SK-N-MC (cell line): ENCODE measurements around the gene COQ4.

Source experiments
- DNase-seq: peaks from one replicate; pipeline ENCODE4 v3.0.0-alpha.2; 2011; ENCODE audit warnings: low read depth, low spot score
- H3K27ac ChIP-seq: fragments of 200-600 bp; sonication (generic); 2 replicates; pipeline ENCODE4 v1.5.1; 2016; ENCODE audit warnings: mixed run types
- H3K36me3 ChIP-seq: fragments of 200-600 bp; sonication (generic); 2 replicates; pipeline ENCODE4 v1.6.1; 2017; ENCODE audit warnings: antibody characterized with exemption, low read length, mixed read lengths; ENCODE audit not compliant: insufficient read depth
- H3K4me3 ChIP-seq: fragments of 200-600 bp; sonication (generic); 2 replicates; pipeline ENCODE4 v1.5.1; 2016
- H3K9ac ChIP-seq: fragments of 200-600 bp; sonication (generic); 2 replicates; pipeline ENCODE4 v1.8.0; 2017; ENCODE audit warnings: mixed run types, mixed read lengths; ENCODE audit not compliant: insufficient read length
- H3K9me3 ChIP-seq: fragments of 200-600 bp; sonication (generic); 2 replicates; pipeline ENCODE4 v1.6.1; 2017; ENCODE audit warnings: low read depth, mild to moderate bottlenecking, antibody characterized with exemption, low read length, moderate library complexity, mixed read lengths
- EZH2 ChIP-seq: fragments of 200-600 bp; sonication (generic); IDR thresholded peaks from one replicate; pipeline ENCODE4 v1.6.1; 2017; ENCODE audit warnings: antibody characterized with exemption
- FOXP2 ChIP-seq: optimal IDR thresholded peaks from 2 replicates; pipeline ENCODE3; 2011; ENCODE audit warnings: mild to moderate bottlenecking, moderate library complexity; ENCODE audit not compliant: insufficient read depth; ENCODE audit errors: extremely low read length, control extremely low read depth
- POLR2AphosphoS5 ChIP-seq: IDR thresholded peaks from 2 replicates; pipeline ENCODE4 v1.6.1; 2012; ENCODE audit warnings: mild to moderate bottlenecking, low read depth, low read length, borderline replicate concordance

The COQ4 gene

DNA sequence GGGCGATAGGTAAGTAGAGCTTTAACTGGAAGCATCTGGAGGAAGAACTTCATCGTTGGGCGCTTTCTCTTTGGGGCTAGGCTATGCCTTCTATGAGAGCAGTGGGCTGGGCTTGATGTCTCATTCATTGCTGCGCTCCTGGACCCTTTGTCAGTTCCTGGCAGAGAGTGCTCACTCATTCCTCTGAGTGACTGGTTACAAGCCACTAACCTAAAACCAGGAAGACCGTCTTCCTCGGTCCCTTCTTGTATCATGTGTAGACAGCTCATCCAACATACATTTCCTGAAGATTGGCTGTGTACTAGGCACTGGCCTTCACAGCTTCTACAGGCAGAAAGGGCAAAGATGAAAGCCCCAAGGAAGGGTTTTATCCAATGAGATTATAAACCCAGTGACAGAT is 40.1 kb upstream of the COQ4 start:
- H3K9me3 ChIP-seq = no peaks in the 10 kb centered on the region
- no peak for DNase-seq

DNA sequence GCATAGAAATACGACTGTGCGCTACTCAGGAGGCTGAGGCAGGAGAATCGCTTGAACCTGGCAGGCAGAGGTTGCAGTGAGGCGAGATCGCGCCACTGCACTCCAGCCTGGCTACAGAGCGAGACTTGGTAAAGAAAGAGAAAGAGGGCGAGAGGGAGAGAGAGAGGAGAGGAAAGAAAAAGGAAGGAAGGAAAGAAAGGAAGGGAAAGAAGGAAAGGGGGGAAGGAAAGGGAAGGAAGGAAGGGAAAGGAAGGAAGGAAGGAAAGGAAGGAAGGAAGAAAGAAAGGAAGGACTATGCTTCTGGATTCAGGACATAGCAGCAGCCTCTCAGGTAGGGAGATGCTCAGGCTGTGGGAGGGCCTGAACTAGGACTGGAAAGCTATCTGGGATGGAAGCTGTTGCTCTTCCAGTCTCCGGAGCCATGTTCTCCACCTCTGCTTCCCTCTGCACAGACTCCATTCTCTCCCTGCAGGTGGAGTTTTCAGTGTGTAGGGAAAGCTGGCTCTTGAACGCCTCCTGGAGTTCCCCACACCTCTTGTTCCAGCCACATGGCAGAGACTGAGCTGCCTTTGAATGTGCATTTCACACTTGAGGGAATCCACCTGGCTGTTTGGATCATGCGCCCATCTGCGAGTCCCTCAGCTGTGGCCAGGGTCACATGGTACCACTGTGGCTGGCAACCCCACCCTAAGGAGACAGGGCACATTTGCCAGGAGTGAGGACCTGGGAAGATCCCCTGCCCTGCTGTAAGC is 37.4 kb upstream of the COQ4 start:
- no peak for DNase-seq
- no peaks in the 10 kb centered on the region for H3K9me3 ChIP-seq
- TF ChIP-seq EZH2 (no peak), FOXP2 (no peak), POLR2AphosphoS5 (no peak)
- no peak overlapping the region for H3K27ac ChIP-seq
- no peak overlapping the region for H3K4me3 ChIP-seq
- no peaks in the 10 kb centered on the region for H3K36me3 ChIP-seq
- no peak overlapping the region for H3K9ac ChIP-seq

More for the DNA sequence above, 40.1 kb upstream of the COQ4 start:
- Histone ChIP-seq H3K9ac (no peak overlapping the region), H3K4me3 (no peak overlapping the region), H3K27ac (no peak overlapping the region), H3K36me3 (no peaks in the 10 kb centered on the region)
- TF ChIP-seq POLR2AphosphoS5 (no peak), FOXP2 (no peak), EZH2 (no peak)

DNA sequence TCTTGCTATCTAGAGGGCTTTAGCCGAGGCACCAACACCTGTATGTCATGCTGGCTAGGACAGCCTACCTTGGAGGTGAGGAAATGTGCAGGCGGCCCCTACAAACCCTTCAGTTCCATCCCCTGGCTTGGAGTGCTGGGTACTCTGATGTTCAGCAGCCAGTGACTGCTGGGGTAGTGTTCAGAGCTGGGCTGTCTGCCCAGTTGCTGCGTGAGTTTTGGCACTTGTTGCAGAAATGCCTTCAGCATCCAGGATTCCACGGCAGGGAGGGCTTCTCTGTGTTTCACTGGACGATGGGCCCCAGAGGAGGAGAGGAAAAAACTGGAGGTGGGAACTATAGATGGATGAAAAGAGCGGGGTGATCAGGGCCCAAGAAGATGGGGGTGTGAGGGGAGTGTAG is 36.2 kb upstream of the COQ4 start:
- Histone ChIP-seq H3K9ac (no peak overlapping the region), H3K27ac (no peak overlapping the region), H3K9me3 (no peaks in the 10 kb centered on the region), H3K36me3 (no peaks in the 10 kb centered on the region), H3K4me3 (no peak overlapping the region)
- no peak for DNase-seq
- no peak for TF ChIP-seq POLR2AphosphoS5
- TF ChIP-seq FOXP2 = no peak
- no peak for TF ChIP-seq EZH2

DNA sequence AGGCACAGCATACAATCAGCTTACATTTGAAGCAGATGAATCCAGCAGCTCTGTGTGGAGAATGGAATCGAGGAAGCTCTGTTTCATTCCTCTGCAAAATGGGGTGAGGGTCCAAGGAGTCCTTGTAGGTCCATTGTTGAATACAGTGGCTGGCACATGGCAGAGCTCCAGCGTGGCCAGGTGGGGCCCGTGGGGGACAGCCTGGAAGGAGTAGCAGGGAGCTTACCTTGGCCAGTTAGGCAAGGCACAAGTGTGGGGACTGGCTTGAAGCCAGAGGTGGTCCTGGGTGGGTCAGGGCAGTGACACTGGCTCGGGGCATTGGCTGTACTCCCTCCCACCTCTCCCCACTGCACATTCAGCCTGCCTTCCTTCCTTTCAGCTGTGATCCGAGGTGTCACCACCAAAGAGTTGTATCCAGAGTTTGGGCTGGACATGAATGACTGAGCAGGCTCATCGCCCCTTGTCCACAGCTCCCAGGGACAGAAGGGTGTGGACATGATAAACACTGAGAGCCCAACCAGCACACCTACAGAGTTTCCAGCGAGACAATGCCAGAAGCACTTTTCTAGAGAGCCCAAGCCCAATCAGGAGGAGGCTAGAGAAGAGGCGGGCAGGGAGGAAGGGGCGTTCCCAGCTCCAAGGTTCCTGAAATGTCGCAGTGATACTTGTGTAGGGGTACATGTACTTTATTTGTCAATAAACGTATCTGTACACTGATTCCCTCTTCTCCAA is 34.2 kb upstream of the COQ4 start:
- TF ChIP-seq EZH2 (no peak), POLR2AphosphoS5 (no peak)
- Histone ChIP-seq H3K27ac (no peak overlapping the region), H3K9me3 (no peaks in the 10 kb centered on the region), H3K9ac (no peak overlapping the region), H3K36me3 (no peaks in the 10 kb centered on the region), H3K4me3 (no peak overlapping the region)
- no peak for DNase-seq

DNA sequence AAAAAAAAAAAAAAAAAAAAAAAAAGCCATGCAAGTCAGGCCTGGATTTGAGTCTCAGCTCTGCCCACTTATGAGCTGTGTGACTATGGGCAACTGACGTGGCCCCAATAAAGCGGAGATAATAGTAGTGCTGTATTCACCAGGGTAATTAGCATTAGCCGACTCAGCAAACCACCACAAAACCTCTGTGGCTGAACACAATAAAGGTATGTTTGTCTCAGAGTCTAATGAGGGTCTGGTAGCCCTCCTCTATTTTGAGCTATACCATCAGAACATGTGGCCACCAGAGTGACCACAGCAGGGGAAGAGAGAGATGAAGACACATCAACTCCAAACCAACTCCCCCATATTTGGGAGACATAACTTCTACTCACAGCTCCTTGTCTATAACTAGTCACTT is 30.6 kb upstream of the COQ4 start:
- DNase-seq = no peak

DNA sequence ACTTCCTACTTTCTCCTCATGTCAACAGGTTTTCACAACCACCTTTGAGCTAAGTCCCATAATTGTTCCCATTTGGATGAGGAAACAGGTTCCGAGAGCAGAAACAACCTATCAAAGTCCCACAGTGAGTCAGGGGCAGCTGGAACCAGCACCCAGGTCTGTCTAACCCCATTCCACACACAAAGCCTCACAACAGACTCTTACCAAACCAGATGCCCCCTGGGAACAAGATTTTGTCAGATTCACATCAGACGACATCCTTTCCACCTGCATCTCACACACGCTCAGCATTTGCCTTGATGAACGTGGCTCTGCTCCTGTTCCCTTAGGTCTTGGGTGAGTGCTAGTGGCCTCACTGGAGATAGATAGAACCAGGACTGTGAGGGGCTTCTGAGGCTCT is 29.5 kb upstream of the COQ4 start:
- no peak for DNase-seq
- no peak overlapping the region for H3K9ac ChIP-seq
- TF ChIP-seq POLR2AphosphoS5 = no peak
- no peak for TF ChIP-seq FOXP2
- no peak for TF ChIP-seq EZH2
- H3K9me3 ChIP-seq = no peaks in the 10 kb centered on the region
- H3K4me3 ChIP-seq = no peak overlapping the region
- no peak overlapping the region for H3K27ac ChIP-seq
- H3K36me3 ChIP-seq = no peaks in the 10 kb centered on the region

More for the DNA sequence above, 30.6 kb upstream of the COQ4 start:
- Histone ChIP-seq H3K27ac (no peak overlapping the region), H3K9me3 (no peaks in the 10 kb centered on the region), H3K4me3 (no peak overlapping the region), H3K36me3 (no peaks in the 10 kb centered on the region), H3K9ac (no peak overlapping the region)
- no peak for TF ChIP-seq POLR2AphosphoS5
- no peak for TF ChIP-seq EZH2
- no peak for TF ChIP-seq FOXP2

DNA sequence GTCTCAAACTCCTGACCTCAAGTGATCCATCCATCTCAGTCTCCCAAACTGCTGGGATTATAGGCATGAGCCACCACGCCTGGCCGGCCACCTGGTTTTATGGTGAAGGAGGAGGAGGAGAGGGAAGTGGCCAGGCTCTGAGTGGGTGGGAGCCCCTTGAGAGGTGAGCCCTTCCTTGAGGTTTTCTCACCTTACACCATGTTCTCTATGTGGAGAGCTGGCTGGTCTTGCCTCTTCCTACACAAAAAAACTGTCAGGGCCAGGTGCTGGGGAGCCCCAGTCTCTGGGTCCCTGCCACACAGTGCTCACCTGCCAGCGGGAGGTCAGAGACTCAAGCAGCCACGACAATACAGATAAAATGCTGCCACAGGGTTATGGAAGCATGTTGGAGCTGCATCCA is 28.5 kb upstream of the COQ4 start:
- no peak for DNase-seq
- Histone ChIP-seq H3K9ac (no peak overlapping the region), H3K27ac (no peak overlapping the region), H3K9me3 (no peaks in the 10 kb centered on the region), H3K4me3 (no peak overlapping the region), H3K36me3 (no peaks in the 10 kb centered on the region)
- no peak for TF ChIP-seq EZH2
- TF ChIP-seq FOXP2 = no peak
- no peak for TF ChIP-seq POLR2AphosphoS5

DNA sequence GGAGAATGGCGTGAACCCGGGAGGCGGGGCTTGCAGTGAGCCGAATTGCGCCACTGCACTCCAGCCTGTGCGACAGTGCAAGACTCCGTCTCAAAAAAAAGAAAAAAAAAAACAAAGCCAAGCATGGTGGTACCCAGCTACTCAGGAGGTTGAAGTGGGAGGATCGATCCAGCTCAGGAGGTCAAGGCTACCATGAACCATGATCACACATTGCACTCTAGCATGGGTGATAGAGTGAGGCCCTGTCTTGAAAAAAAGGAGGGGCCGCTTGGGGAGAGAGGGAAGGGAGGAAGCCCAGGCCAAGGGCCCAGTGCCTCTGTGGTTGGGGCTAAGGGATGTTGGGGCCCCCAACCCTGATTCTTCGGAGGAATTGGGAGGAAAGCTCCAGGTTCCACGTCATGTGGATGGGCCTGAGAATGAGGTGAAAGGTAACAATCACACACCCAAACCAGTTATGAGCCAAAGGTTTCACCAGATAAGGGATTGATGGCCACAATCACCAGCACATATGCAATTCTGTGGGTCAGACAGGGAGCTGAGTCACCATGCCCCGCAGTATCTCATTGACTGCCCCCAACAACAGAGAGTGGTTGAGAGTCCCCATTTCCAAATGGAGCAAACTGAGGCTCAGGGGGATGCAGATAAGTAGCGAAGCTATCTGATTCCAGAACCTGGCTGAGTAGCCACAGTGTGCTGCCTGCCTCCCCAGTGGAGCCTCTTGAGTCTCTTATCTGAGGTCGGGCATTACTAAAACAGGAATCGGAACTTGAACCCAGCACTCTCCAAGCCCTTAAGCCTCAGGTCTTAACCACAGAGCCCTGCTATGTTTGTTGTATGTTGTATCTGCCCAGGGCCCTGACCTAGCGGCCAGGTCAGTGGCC is 26.1 kb upstream of the COQ4 start:
- Histone ChIP-seq H3K36me3 (no peaks in the 10 kb centered on the region), H3K9ac (no peak overlapping the region), H3K4me3 (no peak overlapping the region), H3K27ac (no peak overlapping the region), H3K9me3 (no peaks in the 10 kb centered on the region)
- TF ChIP-seq POLR2AphosphoS5 (no peak), EZH2 (no peak), FOXP2 (no peak)
- DNase-seq = no peak
